Adrenal gland (tissue), 12 donors: ENCODE measurements around the gene WDR53. TPM values are rescaled to one million over a fixed set of nuclear protein-coding genes. Genes with fewer than 3 reads are reported as not detected.
A peak's percentile ranks its signal among the peaks of the same experiment; 100 is the strongest.

Experiments used
- DNase-seq, 7 donors: peaks; one replicate each; pipeline ENCODE4 v3.0.0-alpha.2; 2019 to 2020
- H3K27ac ChIP-seq, 5 donors: fragments of 200-600 bp; sonication (generic) in 4 of 5; 1 replicate in 3 of 5; 2 replicates in 2 of 5; pipeline versions ENCODE4 v1.5.1 to v1.8.0; 2016 to 2020; ENCODE audit warnings: mild to moderate bottlenecking in 1 of 5
- H3K27me3 ChIP-seq: fragments of 200-600 bp; 2 replicates; pipeline ENCODE4 v1.8.0; 2021
- H3K36me3 ChIP-seq, 2 donors: fragments of 200-600 bp; replicated peaks in 1 of 2; 1 replicate in 1 of 2; 2 replicates in 1 of 2; pipeline versions ENCODE4 v1.5.1 to v1.8.0; 2018 to 2022
- H3K4me1 ChIP-seq, 2 donors: fragments of 200-600 bp; replicated peaks in 1 of 2; 1 replicate in 1 of 2; 2 replicates in 1 of 2; pipeline versions ENCODE4 v1.5.1 to v1.8.0; 2018 to 2021
- H3K4me3 ChIP-seq, 4 donors: fragments of 200-600 bp; sonication (generic) in 3 of 4; one replicate each; pipeline ENCODE4 v1.5.1; 2016 to 2018
- H3K9me3 ChIP-seq, 3 donors: fragments of 200-600 bp; sonication (generic) in 1 of 3; replicated peaks in 1 of 3; 1 replicate in 2 of 3; 2 replicates in 1 of 3; pipeline versions ENCODE4 v1.5.1 to v1.8.0; 2016 to 2021
- POLR2A ChIP-seq, 2 donors: fragments of 450-650 bp; IDR thresholded peaks; one replicate each; pipeline ENCODE4 v1.6.1; 2017; ENCODE audit warnings: antibody characterized with exemption in 2 of 2, mild to moderate bottlenecking in 2 of 2, moderate library complexity in 1 of 2
- WGBS, 4 donors: extraction: QIAGEN DNeasy Blood & Tissue Kit in 2 of 4; methylation state at CpG; one replicate each; pipeline versions ENCODE4 v1.1.5 to v1.1.7; 2013 to 2017; 5-methylcytosine and 5-hydroxymethylcytosine counted together
- intact Hi-C, 2 donors: fragments of 100-400 bp; cut with DNase I; formaldehyde crosslinking; loops; one replicate each; pipeline versions ENCODE4 v1.14.1 to v1.15.0; 2022 to 2023
- polyA plus RNA-seq, 3 donors: library from polyadenylated mRNA; stranded (reverse); fragments of 200-250 nt in 2 of 3; fragments of 350-450 nt in 1 of 3; fragmentation: Illumina TruSeq in 1 of 3; extraction: RNeasy Lipid Tissue Mini Kit (QIAGEN cat#74804) in 1 of 3; gene quantifications; one replicate each; pipeline ENCODE4 v1.2.3, GENCODE V29; 2013 to 2014
- total RNA-seq, 9 donors: library from RNA; depleted of rRNA in 4 of 9; stranded (reverse); fragments of >200 nt in 4 of 9; fragments of 120-200 nt in 1 of 9; fragmentation: NEBNext Ultra II Directional in 1 of 9; extraction: Animal tissue kit (Norgen Biotek cat#: 25700) in 1 of 9; gene quantifications; one replicate each; pipeline versions ENCODE4 v1.1.0 to v1.2.4, GENCODE V29; 2013 to 2023
- TF ChIP-seq, protein P1 (sequence below), 6 experiments: fragments of 450-650 bp in 4 of 6; fragments of 200-600 bp in 2 of 6; sonication (generic) in 1 of 6; IDR thresholded peaks; 1 replicate in 5 of 6; 2 replicates in 1 of 6; pipeline versions ENCODE4 v1.5.1 to v1.8.0; 2016 to 2021; ENCODE audit warnings: antibody characterized with exemption in 6 of 6, mild to moderate bottlenecking in 2 of 6, moderate library complexity in 1 of 6
- donor health status: healthy with polysubstance abuse.
- donor health status: Bipolar disorder and iron deficiency.
- donor health status: DM: yes; HTN: yes; CAD: no.
- donor health status: DM: no; HTN: no; CAD: no.
- donor health status: DM: no; HTN: no; CAD: no.
- donor health status: DM: yes; HTN: yes; CAD: no.

The WDR53 gene
- total and polyA plus RNA-seq, 12 donors: 1.8 to 27.5 (median 11.1) TPM

DNA sequence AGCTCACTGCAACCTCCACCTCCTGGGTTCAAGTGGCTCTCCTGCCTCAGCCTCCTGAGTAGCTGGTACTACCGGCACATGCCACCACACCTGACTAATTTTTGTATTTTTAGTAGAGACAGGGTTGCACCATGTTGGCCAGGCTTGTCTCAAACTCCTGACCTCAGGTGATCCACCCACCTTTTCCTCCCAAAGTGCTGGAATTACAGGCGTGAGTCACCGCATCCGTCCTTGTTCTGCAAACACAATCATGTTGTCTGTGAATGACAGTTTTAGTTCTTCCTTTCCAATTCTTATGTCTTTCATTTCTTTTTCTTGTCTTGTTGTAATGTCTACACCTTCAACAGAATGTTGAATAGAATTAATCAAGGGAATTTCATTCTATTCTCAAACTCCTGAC is 36.9 kb downstream of the WDR53 start:
- Histone ChIP-seq H3K36me3 (no peaks in the 10 kb centered on the region), H3K27ac (no peak overlapping the region), H3K4me3 (no peak overlapping the region), H3K9me3 (peaks cover 0 to 5% (median 0%) of the 10 kb centered on the region in 3 donors), H3K4me1 (no peaks in the 10 kb centered on the region), H3K27me3 (no peaks in the 10 kb centered on the region)
- TF ChIP-seq POLR2A (IDR thresholded peaks at IDR 0.05): no peak
- TF ChIP-seq, protein P1, sequence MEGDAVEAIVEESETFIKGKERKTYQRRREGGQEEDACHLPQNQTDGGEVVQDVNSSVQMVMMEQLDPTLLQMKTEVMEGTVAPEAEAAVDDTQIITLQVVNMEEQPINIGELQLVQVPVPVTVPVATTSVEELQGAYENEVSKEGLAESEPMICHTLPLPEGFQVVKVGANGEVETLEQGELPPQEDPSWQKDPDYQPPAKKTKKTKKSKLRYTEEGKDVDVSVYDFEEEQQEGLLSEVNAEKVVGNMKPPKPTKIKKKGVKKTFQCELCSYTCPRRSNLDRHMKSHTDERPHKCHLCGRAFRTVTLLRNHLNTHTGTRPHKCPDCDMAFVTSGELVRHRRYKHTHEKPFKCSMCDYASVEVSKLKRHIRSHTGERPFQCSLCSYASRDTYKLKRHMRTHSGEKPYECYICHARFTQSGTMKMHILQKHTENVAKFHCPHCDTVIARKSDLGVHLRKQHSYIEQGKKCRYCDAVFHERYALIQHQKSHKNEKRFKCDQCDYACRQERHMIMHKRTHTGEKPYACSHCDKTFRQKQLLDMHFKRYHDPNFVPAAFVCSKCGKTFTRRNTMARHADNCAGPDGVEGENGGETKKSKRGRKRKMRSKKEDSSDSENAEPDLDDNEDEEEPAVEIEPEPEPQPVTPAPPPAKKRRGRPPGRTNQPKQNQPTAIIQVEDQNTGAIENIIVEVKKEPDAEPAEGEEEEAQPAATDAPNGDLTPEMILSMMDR (IDR thresholded peaks at IDR 0.05): no peak
- no peak for DNase-seq
- WGBS, 4 donors: 59 to 85% (median 79%) methylated on average over 4 of the region's 4 CpGs
- intact Hi-C loops: loop anchor here (10.0 kb wide), 2 partner anchors 153 to 163 kb away; no protein-coding TSS in a partner anchor

DNA sequence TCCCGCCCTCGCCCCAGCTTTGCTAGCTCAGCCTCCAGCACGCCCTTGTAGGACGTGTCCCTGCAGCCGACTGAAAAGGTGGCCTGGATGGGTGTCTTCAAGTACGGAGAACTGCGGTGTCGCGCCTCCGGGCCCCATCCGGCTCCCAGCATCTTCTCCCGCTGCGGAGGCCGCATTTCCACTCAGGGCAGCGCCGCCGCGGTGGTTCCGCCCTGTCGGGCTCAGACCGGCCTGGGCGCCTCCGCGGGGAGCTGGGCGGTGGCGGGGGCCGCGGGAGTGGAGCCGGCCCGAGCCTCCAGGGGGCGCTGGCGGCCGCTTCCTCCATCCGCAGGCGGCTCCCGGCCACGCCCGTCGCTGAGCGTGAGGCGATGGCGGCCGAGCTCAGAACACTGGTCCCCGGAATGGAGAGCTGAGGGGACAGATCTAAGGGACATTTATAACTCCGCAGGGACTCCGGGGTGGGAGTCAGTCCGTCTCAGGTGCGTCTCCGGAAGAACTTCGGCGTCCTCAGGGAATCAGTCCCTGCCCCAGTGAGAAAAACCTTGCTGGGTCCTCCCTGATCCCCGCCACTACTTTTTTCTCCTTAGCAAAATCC is 39.6 kb downstream of the WDR53 start:
- Histone ChIP-seq H3K27ac (no peak overlapping the region), H3K4me3 (peak overlapping the region in 1 of 4 donors; percentile 60), H3K27me3 (no peaks in the 10 kb centered on the region), H3K9me3 (peaks cover 0 to 5% (median 0%) of the 10 kb centered on the region in 3 donors), H3K36me3 (no peaks in the 10 kb centered on the region), H3K4me1 (no peaks in the 10 kb centered on the region)
- TF ChIP-seq POLR2A (IDR thresholded peaks at IDR 0.05): no peak
- TF ChIP-seq, protein P1 (IDR thresholded peaks at IDR 0.05): peak in 5 of 6 experiments; percentile 19 to 70 (median 60)
- DNase-seq: peak in 6 of 7 donors; percentile 25 to 71 (median 56)
- WGBS, 4 donors: 4 to 25% (median 6%) methylated on average over 6 to 52 of the region's 52 CpGs
- intact Hi-C loops: loop anchor here in 1 of 2 donors (10.0 kb wide), 1 partner anchor 264 kb away; no protein-coding TSS in a partner anchor

GRCh38 chr3:196525141-196525540 is 43.2 kb downstream of the WDR53 start:
- TF ChIP-seq, protein P1 (IDR thresholded peaks at IDR 0.05): no peak
- TF ChIP-seq POLR2A (IDR thresholded peaks at IDR 0.05): no peak
- intact Hi-C loops: loop anchor here in 1 of 2 donors (10.0 kb wide), 1 partner anchor 260 kb away; no protein-coding TSS in a partner anchor
- no peak for DNase-seq
- Histone ChIP-seq H3K36me3 (no peaks in the 10 kb centered on the region), H3K4me3 (no peak overlapping the region), H3K4me1 (no peaks in the 10 kb centered on the region), H3K27ac (no peak overlapping the region), H3K27me3 (no peaks in the 10 kb centered on the region), H3K9me3 (peaks cover 0 to 6% (median 0%) of the 10 kb centered on the region in 3 donors)
- WGBS, 4 donors: 80 to 85% (median 84%) methylated on average over 4 of the region's 4 CpGs

DNA sequence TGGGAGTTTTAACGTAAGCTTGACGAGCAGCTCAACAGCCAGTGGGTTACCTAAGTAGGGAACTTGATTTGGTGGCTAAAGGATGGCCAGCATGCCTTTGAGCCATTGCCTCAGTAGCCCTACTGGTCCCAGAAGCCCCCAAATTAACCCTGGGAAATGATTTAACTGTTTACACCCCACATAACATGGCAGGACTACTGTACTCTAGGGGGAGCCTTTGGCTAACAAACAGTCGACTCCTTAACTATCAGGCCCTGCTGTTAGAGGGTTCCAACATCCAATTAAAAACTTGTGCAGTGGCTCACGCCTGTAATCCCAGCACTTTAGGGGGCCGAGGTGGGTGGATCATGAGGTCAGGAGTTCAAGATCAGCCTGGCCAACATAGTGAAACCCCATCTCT is 43.8 kb downstream of the WDR53 start:
- Histone ChIP-seq H3K36me3 (no peaks in the 10 kb centered on the region), H3K4me1 (no peaks in the 10 kb centered on the region), H3K27me3 (no peaks in the 10 kb centered on the region), H3K9me3 (peaks cover 0 to 12% (median 0%) of the 10 kb centered on the region in 3 donors), H3K4me3 (no peak overlapping the region), H3K27ac (no peak overlapping the region)
- TF ChIP-seq, protein P1 (IDR thresholded peaks at IDR 0.05): no peak
- no peak for TF ChIP-seq POLR2A (IDR thresholded peaks at IDR 0.05)
- intact Hi-C loops: loop anchor here in 1 of 2 donors (10.0 kb wide), 1 partner anchor 260 kb away; no protein-coding TSS in a partner anchor
- no peak for DNase-seq
- 55 to 92% (median 59%) methylated on average over 2 to 5 of the region's 5 CpGs for WGBS, 4 donors
